ENCODE data around the gene DNAJA4.

The DNAJA4 gene

GRCh38 chr15:78317145-78317836 is 52.9 kb downstream of the DNAJA4 start:
- Histone ChIP-seq H3K36me3 (replicated peaks) (no peaks in the 10 kb centered on the region), H3K27me3 (ENCODE audit: low read depth) (no peaks in the 10 kb centered on the region), H3K9me3 (no peaks in the 10 kb centered on the region), H3K4me1 (no peaks in the 10 kb centered on the region), H3K4me3 (no peak overlapping the region)
- no peak for DNase-seq (ENCODE audit: low spot score in 2 of 2)
- in situ Hi-C loops (cut with MboI; ENCODE audit: low sequenced_read_pairs): no loop called here

GRCh38 chr15:78319588-78319987 is 55.2 kb downstream of the DNAJA4 start:
- Histone ChIP-seq H3K4me1 (no peaks in the 10 kb centered on the region), H3K9me3 (no peaks in the 10 kb centered on the region), H3K36me3 (replicated peaks) (no peaks in the 10 kb centered on the region), H3K27me3 (ENCODE audit: low read depth) (no peaks in the 10 kb centered on the region), H3K4me3 (no peak overlapping the region)
- in situ Hi-C loops (cut with MboI; ENCODE audit: low sequenced_read_pairs): no loop called here
- DNase-seq (ENCODE audit: low spot score in 2 of 2): no peak

- in situ Hi-C loops (cut with MboI; ENCODE audit: low sequenced_read_pairs): no loop called here
Observed at GRCh38 chr15:78320183-78320582, 55.8 kb downstream of the DNAJA4 start.

GRCh38 chr15:78321041-78321570 is 56.7 kb downstream of the DNAJA4 start:
- no peaks in the 10 kb centered on the region for H3K27me3 ChIP-seq (ENCODE audit: low read depth)
- DNase-seq (ENCODE audit: low spot score in 2 of 2): no peak
- H3K4me3 ChIP-seq: no peak overlapping the region
- H3K4me1 ChIP-seq: no peaks in the 10 kb centered on the region
- no peaks in the 10 kb centered on the region for H3K9me3 ChIP-seq
- in situ Hi-C loops (cut with MboI; ENCODE audit: low sequenced_read_pairs): no loop called here
- H3K36me3 ChIP-seq (replicated peaks): no peaks in the 10 kb centered on the region

More at GRCh38 chr15:78320183-78320582, 55.8 kb downstream of the DNAJA4 start:
- Histone ChIP-seq H3K36me3 (replicated peaks) (no peaks in the 10 kb centered on the region), H3K4me1 (no peaks in the 10 kb centered on the region), H3K27me3 (ENCODE audit: low read depth) (no peaks in the 10 kb centered on the region), H3K9me3 (no peaks in the 10 kb centered on the region), H3K4me3 (no peak overlapping the region)
- DNase-seq (ENCODE audit: low spot score in 2 of 2): no peak

GRCh38 chr15:78321786-78322185 is 57.4 kb downstream of the DNAJA4 start:
- no peak for DNase-seq (ENCODE audit: low spot score in 2 of 2)
- in situ Hi-C loops (cut with MboI; ENCODE audit: low sequenced_read_pairs): no loop called here
- no peaks in the 10 kb centered on the region for H3K4me1 ChIP-seq
- no peak overlapping the region for H3K4me3 ChIP-seq
- no peaks in the 10 kb centered on the region for H3K9me3 ChIP-seq
- no peaks in the 10 kb centered on the region for H3K27me3 ChIP-seq (ENCODE audit: low read depth)
- no peaks in the 10 kb centered on the region for H3K36me3 ChIP-seq (replicated peaks)

- no peak for DNase-seq (ENCODE audit: low spot score in 2 of 2)
- no peaks in the 10 kb centered on the region for H3K9me3 ChIP-seq
- no peak overlapping the region for H3K4me3 ChIP-seq
- H3K36me3 ChIP-seq (replicated peaks): no peaks in the 10 kb centered on the region
- no peaks in the 10 kb centered on the region for H3K27me3 ChIP-seq (ENCODE audit: low read depth)
- in situ Hi-C loops (cut with MboI; ENCODE audit: low sequenced_read_pairs): no loop called here
- no peaks in the 10 kb centered on the region for H3K4me1 ChIP-seq
Observed at GRCh38 chr15:78322243-78322642, 57.9 kb downstream of the DNAJA4 start.

GRCh38 chr15:78322724-78323521 is 58.6 kb downstream of the DNAJA4 start:
- in situ Hi-C loops (cut with MboI; ENCODE audit: low sequenced_read_pairs): no loop called here
- Histone ChIP-seq H3K9me3 (no peaks in the 10 kb centered on the region), H3K36me3 (replicated peaks) (no peaks in the 10 kb centered on the region), H3K4me3 (no peak overlapping the region), H3K4me1 (no peaks in the 10 kb centered on the region), H3K27me3 (ENCODE audit: low read depth) (no peaks in the 10 kb centered on the region)
- no peak for DNase-seq (ENCODE audit: low spot score in 2 of 2)

- in situ Hi-C loops (cut with MboI; ENCODE audit: low sequenced_read_pairs): no loop called here
Observed at GRCh38 chr15:78323693-78324092, 59.3 kb downstream of the DNAJA4 start.

GRCh38 chr15:78324144-78324543 is 59.8 kb downstream of the DNAJA4 start:
- in situ Hi-C loops (cut with MboI; ENCODE audit: low sequenced_read_pairs): no loop called here

More at GRCh38 chr15:78323693-78324092, 59.3 kb downstream of the DNAJA4 start:
- no peaks in the 10 kb centered on the region for H3K36me3 ChIP-seq (replicated peaks)
- no peak for DNase-seq (ENCODE audit: low spot score in 2 of 2)
- H3K9me3 ChIP-seq: no peaks in the 10 kb centered on the region
- H3K27me3 ChIP-seq (ENCODE audit: low read depth): no peaks in the 10 kb centered on the region
- H3K4me3 ChIP-seq: no peak overlapping the region
- no peaks in the 10 kb centered on the region for H3K4me1 ChIP-seq

GRCh38 chr15:78325092-78325843 is 60.9 kb downstream of the DNAJA4 start:
- H3K4me1 ChIP-seq: no peaks in the 10 kb centered on the region
- in situ Hi-C loops (cut with MboI; ENCODE audit: low sequenced_read_pairs): no loop called here
- no peak for DNase-seq (ENCODE audit: low spot score in 2 of 2)
- no peak overlapping the region for H3K4me3 ChIP-seq
- H3K9me3 ChIP-seq: no peaks in the 10 kb centered on the region
- no peaks in the 10 kb centered on the region for H3K36me3 ChIP-seq (replicated peaks)
- H3K27me3 ChIP-seq (ENCODE audit: low read depth): no peaks in the 10 kb centered on the region; the same call in 1 of the 2 replicates

More at GRCh38 chr15:78324144-78324543, 59.8 kb downstream of the DNAJA4 start:
- DNase-seq (ENCODE audit: low spot score in 2 of 2): no peak
- Histone ChIP-seq H3K36me3 (replicated peaks) (no peaks in the 10 kb centered on the region), H3K4me3 (no peak overlapping the region), H3K4me1 (no peaks in the 10 kb centered on the region), H3K9me3 (no peaks in the 10 kb centered on the region), H3K27me3 (ENCODE audit: low read depth) (no peaks in the 10 kb centered on the region; the same call in 1 of the 2 replicates)

GRCh38 chr15:78327466-78327865 is 63.1 kb downstream of the DNAJA4 start:
- Histone ChIP-seq H3K4me3 (no peak overlapping the region), H3K9me3 (no peaks in the 10 kb centered on the region), H3K27me3 (ENCODE audit: low read depth) (no peaks in the 10 kb centered on the region; the same call in 1 of the 2 replicates), H3K4me1 (no peaks in the 10 kb centered on the region), H3K36me3 (replicated peaks) (no peaks in the 10 kb centered on the region)
- DNase-seq (ENCODE audit: low spot score in 2 of 2): no peak
- in situ Hi-C loops (cut with MboI; ENCODE audit: low sequenced_read_pairs): no loop called here

- Histone ChIP-seq H3K4me3 (no peak overlapping the region), H3K4me1 (no peaks in the 10 kb centered on the region), H3K36me3 (replicated peaks) (no peaks in the 10 kb centered on the region), H3K27me3 (ENCODE audit: low read depth) (peaks cover 11% of the 10 kb centered on the region), H3K9me3 (no peaks in the 10 kb centered on the region)
- in situ Hi-C loops (cut with MboI; ENCODE audit: low sequenced_read_pairs): no loop called here
- DNase-seq (ENCODE audit: low spot score in 2 of 2): no peak
Observed at GRCh38 chr15:78329625-78330024, 65.3 kb downstream of the DNAJA4 start.
